ENCODE measurements around the gene DUOXA2.
"Not testable (repeated sequence)": the region's sequence is repeated elsewhere in the genome, so short reads cannot be mapped to it uniquely, and the experiment has no call there.

The DUOXA2 gene

DNA sequence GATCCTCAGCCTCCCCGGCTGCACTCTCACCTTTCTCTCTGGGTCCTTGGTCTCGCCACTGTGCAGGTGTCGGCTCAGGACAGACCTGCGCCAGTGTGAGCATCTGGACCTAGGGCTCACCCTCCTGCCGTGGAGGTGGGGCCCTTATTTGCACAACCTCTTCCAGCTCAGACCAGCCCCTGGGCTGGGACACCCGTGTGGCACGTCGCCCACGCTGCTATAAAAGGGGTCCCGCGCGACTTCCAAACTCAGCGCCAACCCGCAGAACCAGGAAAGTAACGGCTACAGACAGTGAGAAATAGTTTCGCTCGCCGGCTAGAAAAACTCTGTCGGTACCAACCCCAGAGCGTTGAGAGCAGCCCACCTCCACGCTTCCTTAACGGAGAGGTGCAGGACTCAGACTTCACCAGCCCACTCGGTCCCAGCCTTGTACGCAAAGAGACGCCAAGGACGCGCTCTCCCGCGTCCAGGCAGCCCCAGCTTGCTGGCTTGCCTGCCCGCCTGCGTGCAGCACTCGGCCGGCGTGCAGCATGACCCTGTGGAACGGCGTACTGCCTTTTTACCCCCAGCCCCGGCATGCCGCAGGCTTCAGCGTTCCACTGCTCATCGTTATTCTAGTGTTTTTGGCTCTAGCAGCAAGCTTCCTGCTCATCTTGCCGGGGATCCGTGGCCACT, at the start of gene DUOXA2, which contains the start of gene DUOX2:
DUOXA2 (plus strand) TSS at position 251 of the 675 bp plus-strand sequence; CDS start at position 531, 280 bp downstream.
DUOX2 (minus strand) TSS at position 97 of the 675 bp plus-strand sequence. CDS start 761 bp downstream, outside the sequence.
- no peak for DNase-seq

DNA sequence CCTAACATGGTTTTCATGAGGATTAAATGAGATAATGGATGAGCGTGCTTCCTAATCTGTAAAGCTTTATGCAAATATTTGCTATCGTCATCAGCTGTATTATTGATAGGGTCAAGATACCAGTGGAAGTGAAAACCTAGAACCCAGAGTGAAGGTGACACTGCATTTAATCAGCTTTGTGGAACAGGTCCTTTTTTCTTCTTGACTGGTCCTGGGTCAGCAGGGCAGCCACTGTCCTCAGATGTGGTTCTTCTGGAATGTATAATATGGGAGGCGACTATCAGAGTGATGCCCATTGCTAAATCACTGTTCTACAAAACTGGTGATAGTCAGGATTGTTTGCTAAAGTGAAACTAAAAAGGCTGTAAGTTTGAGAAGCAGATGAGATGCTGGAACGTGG, 49.7 kb upstream of the DUOXA2 start:
- no peak for DNase-seq

DNA sequence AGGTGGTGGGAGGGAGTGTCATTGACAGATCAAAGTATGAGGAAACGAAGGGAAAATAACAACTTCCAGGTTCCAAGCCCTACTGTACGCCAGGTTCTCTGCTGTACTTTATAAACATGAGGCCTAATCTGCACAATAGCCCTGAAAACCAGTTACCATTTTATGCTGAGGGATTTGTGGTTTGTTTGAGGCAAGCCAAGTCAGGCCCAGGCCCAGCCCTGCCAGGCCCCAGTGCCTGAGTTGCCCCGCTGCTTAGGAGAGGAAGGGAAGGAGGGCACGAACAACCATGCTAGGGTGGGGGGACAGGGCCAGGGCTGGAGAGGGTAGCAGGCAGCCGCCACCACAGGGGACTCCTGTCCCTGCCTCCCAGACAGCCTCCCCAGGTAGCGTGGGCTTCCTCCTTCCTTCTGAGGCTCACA, 44.2 kb upstream of the DUOXA2 start:
- not testable (repeated sequence) for DNase-seq

DNA sequence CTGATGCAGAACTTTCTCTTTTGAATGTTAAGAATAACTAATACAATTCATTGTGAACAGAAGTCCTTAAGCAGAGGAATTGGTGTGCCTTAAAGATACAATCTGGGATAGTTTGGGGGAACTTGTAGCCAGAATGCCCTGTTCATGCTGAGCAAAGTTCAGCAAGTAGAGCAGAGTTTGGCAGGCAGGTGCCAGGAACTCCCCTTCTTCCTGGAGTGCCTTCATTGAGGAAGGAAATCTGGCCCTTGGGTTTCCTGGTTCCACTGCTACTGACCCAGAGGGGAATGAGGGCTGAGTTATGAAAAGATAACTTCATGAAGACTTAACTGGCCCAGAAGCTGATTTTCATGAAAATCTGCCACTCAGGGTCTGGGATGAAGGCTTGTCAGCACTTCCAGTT, 40.5 kb upstream of the DUOXA2 start:
- not testable (repeated sequence) for DNase-seq

DNA sequence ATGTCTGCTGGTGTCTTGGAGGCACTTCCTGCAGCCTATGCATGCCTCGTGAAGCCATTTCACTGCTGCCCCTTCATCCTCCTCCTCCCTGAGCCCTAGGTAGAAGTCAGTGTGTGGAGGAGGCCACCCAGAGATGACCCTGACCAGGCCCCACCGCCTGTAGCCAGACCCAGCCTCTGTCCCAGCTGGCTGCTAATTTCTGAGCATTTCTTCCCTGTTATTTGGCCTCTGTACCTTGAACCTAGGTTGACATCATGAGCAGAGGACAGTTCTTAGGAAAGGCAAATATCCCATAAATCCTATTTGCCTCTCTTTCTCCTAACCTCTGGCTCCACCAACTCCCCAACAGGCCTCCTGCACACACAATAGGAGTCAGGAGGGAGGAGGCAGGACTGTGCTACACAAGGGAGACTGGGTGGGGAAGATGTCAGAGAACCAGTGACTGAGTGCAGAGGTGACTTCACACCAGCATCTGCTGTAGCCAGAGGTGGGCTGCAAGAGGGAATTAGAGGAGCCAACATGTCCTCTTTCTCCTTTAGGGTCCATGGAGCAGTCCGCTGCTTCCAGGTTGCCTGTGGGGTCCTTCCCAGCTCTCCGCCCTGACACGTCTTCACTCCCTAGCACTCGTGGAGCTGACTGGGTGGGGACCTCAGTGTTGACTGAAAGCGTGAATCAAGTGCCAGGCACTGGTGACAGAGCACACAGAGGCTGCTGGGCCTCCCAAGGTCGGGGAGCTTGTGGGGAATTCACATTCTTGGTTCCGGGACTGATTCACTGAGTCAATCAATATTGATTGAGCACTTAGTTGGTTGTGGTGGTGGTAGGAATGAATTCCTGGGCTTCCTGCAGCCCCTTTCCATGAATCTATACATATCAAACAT, 38.4 kb upstream of the DUOXA2 start:
- DNase-seq = not testable (repeated sequence)

DNA sequence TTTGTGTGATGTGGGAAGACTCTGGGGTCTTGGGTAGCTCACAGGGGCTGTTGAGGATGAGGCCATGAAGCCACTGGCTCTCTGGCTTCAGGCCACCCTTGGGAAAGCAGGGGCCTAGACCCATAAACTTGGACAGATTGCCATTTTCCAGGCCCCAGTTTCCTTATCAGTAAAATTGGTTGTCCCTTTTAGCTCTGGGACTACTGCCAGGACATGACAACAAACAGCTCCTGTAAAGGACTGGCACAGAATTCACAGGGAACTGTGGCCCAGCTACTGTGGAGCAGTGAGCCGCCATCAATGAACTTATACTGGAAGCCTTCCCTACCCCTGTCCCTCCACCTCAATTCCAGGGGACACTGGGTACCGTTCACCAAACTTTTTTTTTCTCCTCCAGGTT, 36.7 kb upstream of the DUOXA2 start:
- DNase-seq = not testable (repeated sequence)

DNA sequence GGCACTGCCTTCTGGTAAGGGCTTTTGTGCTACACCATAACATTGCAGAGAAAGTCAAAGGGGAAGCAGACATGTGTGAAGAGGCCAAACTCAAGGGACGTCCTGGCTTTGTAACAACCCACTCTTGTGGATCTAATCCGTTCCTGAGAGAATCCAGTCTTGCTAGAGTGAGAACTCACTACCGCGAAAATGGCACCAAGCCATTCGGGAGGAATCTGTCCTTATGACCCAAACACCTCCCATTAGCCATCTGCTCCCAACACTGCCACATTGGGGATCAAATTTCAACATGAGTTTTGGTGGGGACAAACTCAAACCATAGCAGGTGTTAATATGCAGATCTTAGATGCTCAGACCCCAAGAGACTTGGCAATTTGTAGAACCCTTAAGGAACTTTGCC, 34.9 kb upstream of the DUOXA2 start:
- DNase-seq = not testable (repeated sequence)

DNA sequence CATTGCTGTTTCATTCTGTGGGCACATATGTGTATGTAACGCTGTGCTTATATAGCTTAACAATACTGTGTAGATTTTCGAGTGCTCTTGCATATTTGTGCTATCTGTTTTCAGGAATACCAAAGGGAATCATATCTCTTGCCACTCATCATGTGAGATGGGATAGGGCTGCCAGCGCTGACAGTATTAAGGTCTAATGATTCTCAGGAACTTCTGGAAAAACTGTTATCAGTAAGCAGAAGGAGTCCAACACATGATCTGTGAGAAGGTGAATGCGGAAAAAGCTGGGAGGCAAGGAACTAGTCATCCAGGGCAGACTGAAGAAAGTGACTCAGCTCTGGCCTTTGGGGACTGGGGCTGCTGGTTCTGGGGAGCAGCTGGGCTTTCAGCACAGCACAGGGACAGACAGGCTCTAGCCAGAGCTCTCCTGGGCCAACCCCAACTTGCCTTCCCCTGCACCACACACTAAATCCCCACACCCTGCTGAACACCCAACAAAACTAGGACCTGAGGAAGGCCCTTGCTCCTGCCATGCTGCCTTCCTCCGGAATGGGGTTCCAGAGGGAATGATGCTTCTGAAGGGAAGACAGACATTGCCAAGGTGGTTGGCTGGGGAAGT, 34.4 kb upstream of the DUOXA2 start:
- DNase-seq = not testable (repeated sequence)

DNA sequence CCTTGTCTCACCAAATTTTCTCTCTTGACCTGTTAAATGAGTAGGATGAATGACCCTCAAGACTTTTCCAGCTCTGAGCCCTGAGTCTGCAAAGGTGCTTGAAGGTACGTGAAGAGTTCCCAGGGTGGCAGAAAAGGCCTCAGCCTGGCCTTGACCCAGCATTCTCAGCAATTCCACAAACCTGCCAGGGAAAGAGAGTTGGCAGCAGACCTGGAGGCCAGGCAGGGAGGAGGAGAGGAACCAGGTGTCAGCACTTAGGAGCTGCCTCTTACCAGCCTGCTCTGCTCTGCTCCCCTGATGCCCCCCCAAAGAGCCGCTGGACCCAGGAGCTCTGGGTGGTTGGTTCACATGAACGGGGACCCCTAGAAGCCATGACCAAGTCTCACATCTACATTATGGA, 33.5 kb upstream of the DUOXA2 start:
- DNase-seq = not testable (repeated sequence)

DNA sequence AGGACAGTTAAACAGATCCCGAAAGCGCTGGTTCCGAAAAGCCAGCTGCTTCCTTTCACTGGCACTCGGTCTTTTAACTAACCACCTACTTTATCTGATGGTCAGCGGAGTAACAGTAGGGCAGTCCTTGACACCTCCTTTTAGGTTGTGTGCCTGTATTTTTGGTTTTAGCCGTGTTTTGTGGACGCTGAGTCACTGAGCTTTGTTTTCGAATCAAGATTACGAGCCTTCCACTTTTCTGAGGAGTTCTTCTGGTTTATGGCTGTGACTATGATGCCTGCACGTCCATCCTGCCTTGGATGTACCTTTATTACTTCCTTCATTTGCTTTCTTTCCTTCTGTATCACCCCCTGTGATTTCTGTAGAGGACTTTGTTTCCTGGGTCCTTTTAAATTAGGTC, 31.7 kb upstream of the DUOXA2 start:
- not testable (repeated sequence) for DNase-seq

DNA sequence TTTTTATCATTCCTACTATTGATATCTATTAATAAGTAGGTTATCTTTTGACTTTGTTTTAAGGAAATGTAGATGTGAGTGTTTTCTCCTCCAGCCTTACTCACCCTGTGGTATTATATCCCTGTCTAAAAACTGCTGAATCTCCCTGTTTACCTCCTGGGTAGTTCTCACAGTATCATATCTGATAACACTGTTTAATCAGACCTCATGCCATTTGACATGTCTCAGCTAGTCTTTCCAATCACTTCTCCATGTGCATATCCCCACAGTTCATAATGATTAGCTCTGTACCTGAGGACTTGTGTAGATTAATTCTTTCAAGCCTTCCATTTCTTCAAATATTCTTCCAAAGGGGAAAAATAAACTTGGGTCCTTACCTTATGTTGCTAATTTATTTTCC, 30.9 kb upstream of the DUOXA2 start:
- DNase-seq = no peak

DNA sequence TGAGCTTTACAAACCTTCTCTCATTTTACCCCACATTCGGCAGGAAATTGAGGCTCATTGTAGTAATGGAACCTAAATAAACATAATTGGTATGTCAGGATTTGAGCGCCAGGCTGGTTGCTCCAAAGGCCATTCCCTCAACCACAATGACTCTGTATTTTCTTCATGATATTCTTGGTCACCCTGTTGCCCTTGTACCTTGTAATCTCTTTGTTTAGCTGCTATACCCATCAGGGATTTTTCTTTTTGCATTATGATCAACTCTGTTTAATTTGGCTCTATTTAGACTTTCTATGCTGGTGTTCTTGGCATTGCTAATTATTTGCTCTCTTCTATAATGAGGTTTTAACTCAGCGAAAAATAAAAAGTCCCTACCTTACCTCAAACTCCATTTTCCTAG, 30.0 kb upstream of the DUOXA2 start:
- no peak for DNase-seq

DNA sequence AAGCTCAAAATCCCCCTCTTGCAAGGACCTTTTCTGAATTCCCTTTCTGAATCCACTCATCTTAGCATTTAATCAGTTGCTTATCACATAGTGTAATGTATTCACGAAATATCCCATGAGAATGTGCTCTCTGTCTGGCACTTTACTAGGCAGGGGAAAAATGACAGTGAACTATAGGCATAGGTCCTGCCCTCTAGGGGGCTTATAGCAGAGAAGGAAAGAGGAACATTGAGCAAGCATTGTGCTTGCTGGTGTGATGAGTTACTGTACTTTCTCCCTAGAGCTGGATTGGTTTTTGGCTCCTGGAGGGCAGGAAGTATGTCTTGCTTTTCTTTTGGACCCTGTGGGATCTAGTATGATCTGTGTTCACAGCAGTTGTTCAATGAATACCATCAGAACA, 26.6 kb upstream of the DUOXA2 start:
- no peak for DNase-seq

DNA sequence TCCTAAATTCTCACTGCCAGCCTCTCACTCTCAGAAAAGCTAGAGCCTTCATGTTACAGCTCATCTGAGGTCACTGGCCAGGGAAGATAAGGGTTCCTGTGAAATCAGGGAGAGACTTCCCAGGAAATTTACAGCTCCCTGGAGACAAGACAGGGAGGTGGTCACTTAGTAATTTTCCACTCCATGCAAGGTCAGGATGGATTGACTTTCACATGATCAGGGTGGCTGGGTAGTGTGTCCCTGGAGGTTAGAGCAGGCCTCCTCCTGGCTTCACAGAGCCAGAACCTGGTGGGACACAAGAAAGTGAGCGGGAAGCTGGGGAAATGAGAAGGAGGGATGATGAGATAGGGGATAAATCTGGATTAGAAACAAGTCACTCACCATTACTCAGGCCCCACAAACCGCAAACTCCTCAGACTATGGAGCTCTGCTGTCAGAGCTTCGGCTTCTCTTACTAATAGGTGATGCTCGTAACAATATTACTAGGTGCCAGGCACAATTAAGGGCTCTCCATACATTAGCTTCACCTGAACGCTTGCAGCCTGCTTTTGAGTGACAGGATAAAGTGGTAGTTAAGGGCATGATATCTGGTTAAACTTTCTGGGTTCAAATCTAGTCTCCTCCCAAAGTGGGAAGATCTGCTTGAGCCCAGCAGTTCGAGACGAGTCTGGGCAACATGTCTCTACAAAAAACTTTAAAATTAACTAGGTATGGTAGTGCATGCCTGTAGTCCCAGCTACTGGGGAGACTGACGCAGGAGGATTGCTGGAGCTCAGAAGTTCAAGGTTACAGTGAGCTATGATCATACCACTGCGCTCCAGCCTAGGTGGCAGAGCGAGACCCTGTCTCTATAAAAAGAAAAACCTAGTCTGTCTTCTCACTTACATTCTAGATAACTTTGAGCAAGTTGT, 25.1 kb upstream of the DUOXA2 start:
- no peak for DNase-seq

DNA sequence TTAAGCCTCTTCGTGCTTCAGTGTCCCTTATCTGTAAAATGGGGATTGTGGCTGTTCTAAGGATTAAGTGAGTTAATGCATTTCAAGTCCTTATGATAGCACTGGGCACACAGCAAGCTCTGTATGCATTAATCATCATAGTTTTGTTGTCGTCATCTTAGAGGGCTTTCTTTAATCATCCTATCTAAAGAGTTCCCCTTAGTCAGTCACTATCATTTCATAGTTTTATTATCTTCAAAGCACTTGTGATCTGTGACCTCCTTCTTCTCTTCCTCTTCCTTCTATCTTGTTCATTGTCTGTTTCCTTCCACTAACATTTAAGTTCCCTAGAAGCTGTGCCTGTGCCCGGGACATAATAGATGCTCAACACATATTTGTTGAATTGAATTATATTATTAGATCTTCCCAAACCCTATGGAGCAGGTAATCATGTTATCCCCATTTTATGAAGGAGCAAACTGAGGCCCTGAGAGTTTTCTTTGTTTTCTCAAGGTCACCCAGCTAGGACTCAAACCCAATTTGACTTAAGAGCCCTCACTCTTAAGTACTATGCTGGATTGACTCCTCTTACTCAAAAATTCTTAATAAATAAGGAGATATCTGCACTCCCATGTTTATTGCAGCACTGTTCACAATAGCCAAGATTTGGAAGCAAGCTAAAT, 24.3 kb upstream of the DUOXA2 start:
- DNase-seq = no peak

DNA sequence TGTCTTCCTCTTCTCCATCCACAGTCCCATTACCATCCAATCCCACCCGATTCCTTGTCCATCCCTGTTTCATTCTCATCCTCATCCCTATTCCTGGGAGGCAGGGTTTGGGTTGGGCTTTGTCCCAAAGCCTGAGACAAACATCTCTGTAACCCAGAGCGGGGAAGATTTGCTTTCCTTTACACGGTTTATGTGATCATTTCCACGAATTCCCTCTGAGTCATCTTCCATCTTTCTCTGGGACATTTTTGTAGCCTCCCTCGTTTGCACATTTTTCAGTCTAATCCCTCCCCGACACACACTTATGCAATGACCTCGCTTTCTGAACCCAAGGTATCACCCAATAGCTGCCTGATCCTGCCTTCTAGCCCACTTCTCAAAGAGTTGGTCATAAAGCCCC, 23.0 kb upstream of the DUOXA2 start:
- DNase-seq = peak; percentile 41

DNA sequence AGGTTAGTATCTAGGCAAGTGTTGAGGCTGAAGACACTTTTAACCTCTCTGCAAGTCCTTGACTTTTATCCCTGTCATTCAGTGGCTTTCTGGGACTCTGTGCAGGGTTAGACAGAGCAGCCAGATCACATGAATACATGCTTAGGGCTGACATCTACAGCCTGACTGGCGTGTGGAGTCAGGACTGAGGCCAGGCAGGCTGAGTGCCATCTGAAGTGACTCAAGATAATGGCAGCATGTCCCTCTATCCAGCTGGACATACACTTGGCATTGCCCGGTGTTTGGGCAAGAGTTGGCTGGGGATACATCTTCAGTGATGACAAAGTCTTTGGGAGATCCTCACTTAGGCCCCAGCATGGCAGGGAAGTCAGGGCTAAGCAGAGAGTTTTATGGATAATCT, 22.6 kb upstream of the DUOXA2 start:
- no peak for DNase-seq

DNA sequence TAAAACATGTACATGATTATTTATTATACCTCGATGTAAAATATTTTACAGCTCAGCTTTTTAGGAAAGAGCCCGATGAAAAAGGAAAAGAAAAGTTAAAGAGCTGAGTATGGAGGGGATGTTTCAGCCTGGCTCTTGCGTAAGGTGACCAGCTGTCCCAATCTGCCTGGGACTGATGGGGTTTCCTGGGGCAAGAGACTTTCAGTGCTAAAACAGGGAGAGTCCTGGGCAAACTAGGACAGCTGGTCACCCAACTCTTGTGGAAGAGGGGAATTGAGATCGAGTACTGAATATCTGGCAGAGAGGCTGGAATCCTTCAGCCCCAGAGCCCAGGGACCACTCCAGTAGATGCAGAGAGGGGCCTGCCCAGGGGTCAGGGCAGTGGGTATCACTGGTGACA, 21.1 kb upstream of the DUOXA2 start:
- no peak for DNase-seq

DNA sequence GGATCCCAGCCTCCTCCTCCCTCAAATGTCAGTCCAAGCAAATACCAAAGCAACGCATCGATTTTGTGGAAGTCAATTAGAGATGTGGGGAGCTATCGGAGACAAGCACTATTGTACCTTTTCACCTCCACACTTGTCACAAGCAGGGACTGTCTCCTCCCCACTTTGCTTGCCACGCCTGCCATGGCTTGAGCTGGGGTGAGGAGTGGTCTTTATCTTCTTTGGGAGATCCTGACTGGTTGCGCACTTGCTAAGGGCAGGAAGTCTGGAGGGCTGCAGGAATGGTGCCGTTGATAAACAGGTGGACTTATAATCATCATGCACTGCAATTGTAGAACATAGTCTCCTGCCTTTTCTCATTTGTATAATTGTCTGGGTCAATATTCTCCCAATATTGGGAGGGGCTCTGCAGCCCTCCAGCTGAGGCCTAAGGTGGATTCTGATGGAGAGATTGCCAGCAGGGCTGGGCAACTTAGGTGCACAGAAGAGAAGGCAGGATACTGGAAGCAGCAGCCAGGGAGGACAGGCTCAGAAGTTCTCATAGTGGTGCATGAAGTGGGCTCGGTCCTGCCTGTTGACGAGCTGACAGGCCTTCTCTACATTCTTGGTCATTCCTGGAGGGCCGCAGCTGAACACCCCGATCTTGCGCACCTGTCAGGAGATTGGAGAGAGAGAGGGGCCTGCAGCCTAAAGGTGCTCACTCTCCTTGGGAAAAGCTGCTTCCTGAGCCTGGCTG, 20.3 kb upstream of the DUOXA2 start:
- DNase-seq = no peak

DNA sequence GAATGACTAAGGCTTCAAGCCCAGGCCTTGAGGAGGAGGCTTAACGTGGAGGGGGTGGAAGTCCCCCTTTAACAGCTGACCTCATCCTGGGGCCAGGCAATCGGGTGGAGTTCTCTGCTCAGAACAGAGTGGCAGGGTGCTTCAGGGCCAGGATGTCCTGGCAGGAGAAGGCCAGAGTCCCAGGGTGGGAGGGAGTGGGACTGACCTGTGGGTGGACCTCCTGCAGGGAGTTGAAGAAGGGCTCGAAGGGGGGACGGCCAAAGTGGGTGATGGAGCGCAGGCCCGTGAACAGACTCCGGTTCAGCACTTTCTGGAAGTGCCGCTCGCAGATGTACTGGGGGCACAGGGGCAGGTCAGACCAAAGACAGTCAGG, 19.8 kb upstream of the DUOXA2 start:
- no peak for DNase-seq

DNA sequence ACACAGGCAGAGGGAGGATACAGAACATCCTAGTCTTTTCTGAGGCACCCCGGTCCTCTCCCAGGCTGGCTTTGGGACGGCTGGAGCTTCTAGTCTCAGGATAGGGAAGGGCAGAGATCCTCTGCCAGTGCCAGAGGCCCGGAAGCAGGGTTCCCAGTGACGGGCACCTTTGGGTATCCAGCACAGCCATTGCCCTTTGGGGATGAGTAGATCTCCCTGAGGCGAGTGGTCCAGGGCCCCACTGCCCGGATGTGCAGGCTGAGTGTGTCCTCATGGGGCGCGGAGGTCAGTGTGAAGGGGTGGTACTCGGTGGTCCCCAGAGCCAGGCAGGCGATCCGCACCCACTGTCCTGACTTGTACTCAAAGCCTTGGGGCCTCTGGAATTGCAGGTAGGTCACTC, 18.5 kb upstream of the DUOXA2 start:
- no peak for DNase-seq

Data from fibroblast of skin of right quadriceps (primary cell).